Aorta (tissue), 5 donors: ENCODE results near the gene SPIN3. TPM values are rescaled to one million over a fixed set of nuclear protein-coding genes. Genes with fewer than 3 reads are reported as not detected.
"Not testable (repeated sequence)": the region's sequence is repeated elsewhere in the genome, so short reads cannot be mapped to it uniquely, and the experiment has no call there.

ENCODE experiments used
- ATAC-seq: fragments of 200-7000 bp; cut with Tn5 transposase; one replicate; pipeline ENCODE4 v1.9.1; 2022; ENCODE audit warnings: moderate library complexity; ENCODE audit not compliant: low FRiP score
- DNase-seq, 2 donors: peaks; one replicate each; pipeline ENCODE4 v3.0.0-alpha.2; 2020
- H3K27ac ChIP-seq, 2 donors: one replicate each; pipeline ENCODE4 v1.5.1; 2013; ENCODE audit warnings: low read length in 2 of 2, mild to moderate bottlenecking in 2 of 2, moderate library complexity in 2 of 2, control low read depth in 1 of 2, inconsistent platforms in 1 of 2, low read depth in 1 of 2
- H3K27me3 ChIP-seq, 2 donors: one replicate each; pipeline ENCODE4 v1.6.1; 2013; ENCODE audit warnings: control low read depth in 1 of 2, low read length in 1 of 2, mild to moderate bottlenecking in 1 of 2, moderate library complexity in 1 of 2; ENCODE audit not compliant: insufficient read depth in 2 of 2, control insufficient read depth in 1 of 2
- H3K36me3 ChIP-seq, 2 donors: one replicate each; pipeline ENCODE4 v1.6.1; 2013; ENCODE audit warnings: control low read depth in 1 of 2, low read length in 1 of 2, mild to moderate bottlenecking in 1 of 2; ENCODE audit not compliant: insufficient read depth in 2 of 2, control insufficient read depth in 1 of 2
- H3K4me1 ChIP-seq, 2 donors: one replicate each; pipeline ENCODE4 v1.6.1; 2013; ENCODE audit warnings: low read length in 2 of 2, control low read depth in 1 of 2, mild to moderate bottlenecking in 1 of 2, moderate library complexity in 1 of 2; ENCODE audit not compliant: insufficient read depth in 2 of 2, control insufficient read depth in 1 of 2
- H3K4me3 ChIP-seq, 2 donors: one replicate each; pipeline ENCODE4 v1.5.1; 2013; ENCODE audit warnings: low read length in 2 of 2, control low read depth in 1 of 2, mild to moderate bottlenecking in 1 of 2
- H3K9me3 ChIP-seq: one replicate; pipeline ENCODE4 v1.6.1; 2013; ENCODE audit warnings: mild to moderate bottlenecking, low read length; ENCODE audit not compliant: control insufficient read depth
- WGBS, 2 donors: extraction: QIAGEN DNeasy Blood & Tissue Kit; methylation state at CpG; one replicate each; pipeline ENCODE4 v1.1.7; 2013; 5-methylcytosine and 5-hydroxymethylcytosine counted together
- intact Hi-C, 2 donors: fragments of 100-400 bp; cut with DNase I; formaldehyde crosslinking; loops; one replicate each; pipeline versions ENCODE4 v1.14.2 to v1.15.0; 2022
- polyA plus RNA-seq, 2 donors: library from polyadenylated mRNA; stranded (reverse); fragments of 200-250 nt; gene quantifications; one replicate each; pipeline ENCODE4 v1.2.3, GENCODE V29; 2013
- total RNA-seq, 2 donors: library from RNA; stranded (reverse); fragmentation: NEBNext Ultra II Directional; extraction: Animal tissue kit (Norgen Biotek cat#: 25700); gene quantifications; one replicate each; pipeline ENCODE4 v1.2.1, GENCODE V29; 2021
- donor health status: healthy with polysubstance abuse.
- donor health status: Bipolar disorder and iron deficiency.
- donor health status: DM: no; HTN: no; CAD: no.
- donor health status: DM: no; HTN: no; CAD: no.
- donor health status: DM: yes; HTN: yes; CAD: no.

The SPIN3 gene
- total and polyA plus RNA-seq, 4 donors: 7.4 to 18.3 (median 10.0) TPM

DNA sequence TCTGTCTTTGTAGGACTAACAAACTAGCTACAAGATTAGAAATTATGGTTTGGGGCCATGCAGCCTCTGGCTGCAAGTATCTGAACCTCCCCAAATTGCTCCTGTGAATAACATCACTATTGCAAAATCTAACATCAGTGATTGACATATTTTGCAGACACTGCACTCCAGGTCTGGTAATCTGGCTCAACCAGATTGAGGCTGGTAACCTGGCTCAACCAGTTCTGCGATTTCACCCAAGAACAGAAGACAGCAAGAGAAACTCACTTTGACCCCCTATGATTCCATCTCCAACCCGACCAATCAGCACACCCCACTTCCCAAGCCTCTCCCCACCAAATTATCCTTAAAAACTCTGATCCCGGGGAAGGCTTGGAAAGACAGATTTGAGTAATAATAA is 20.9 kb downstream of the SPIN3 start:
- no peak for ATAC-seq
- Histone ChIP-seq H3K27ac (no peak overlapping the region), H3K27me3 (no peaks in the 10 kb centered on the region), H3K4me1 (no peaks in the 10 kb centered on the region), H3K36me3 (peaks cover 0 to 5% of the 10 kb centered on the region in 2 donors), H3K4me3 (no peak overlapping the region), H3K9me3 (no peaks in the 10 kb centered on the region)
- DNase-seq: no peak
- WGBS, 2 donors: 71 to 85% methylated on average over 3 of the region's 3 CpGs
- intact Hi-C loops: no loop called here

DNA sequence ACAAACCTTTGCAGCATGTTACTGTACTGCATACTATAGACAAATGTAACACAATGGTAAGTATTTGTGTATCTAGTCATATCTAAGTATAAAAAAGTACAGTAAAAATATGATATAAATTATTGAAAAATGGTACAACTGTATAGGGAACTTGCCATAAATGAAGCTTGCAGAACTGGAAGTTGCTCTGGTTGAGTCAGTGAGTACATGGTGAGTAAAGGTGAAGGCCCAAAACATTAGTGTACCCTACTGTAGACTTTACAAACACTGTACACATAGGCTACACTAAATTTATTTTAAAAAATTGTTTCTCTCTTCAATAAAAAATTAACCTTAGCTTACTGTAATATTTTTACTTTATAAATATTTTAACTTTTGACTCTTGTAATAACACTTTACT is 25.8 kb downstream of the SPIN3 start:
- DNase-seq (no peak), ATAC-seq (no peak)
- H3K27ac ChIP-seq: no peak overlapping the region
- intact Hi-C loops: no loop called here
- no peaks in the 10 kb centered on the region for H3K27me3 ChIP-seq
- no peak overlapping the region for H3K4me3 ChIP-seq
- H3K4me1 ChIP-seq: no peaks in the 10 kb centered on the region
- no peaks in the 10 kb centered on the region for H3K36me3 ChIP-seq
- H3K9me3 ChIP-seq: no peaks in the 10 kb centered on the region

DNA sequence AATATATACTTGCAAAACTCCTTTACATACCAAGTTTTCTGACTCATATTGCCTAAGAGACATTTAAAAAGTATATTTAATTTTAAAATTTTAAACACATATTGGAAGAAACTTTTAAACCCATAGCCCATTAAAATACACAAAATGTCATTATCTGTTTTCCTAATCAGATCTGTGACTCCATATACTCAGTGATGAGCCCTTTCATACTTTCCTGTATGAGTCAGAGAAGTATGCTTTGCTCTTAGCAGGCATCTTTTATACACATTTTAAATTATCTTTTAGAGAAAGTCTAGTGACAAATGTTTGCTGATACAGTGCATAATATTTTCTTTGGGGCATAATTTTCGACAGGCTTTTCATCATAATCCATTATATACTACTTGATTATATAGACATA is 26.4 kb downstream of the SPIN3 start:
- H3K27ac ChIP-seq: no peak overlapping the region
- intact Hi-C loops: no loop called here
- WGBS, 2 donors: 64 to 79% methylated on average over 1 of the region's 1 CpG
- DNase-seq: no peak
- no peaks in the 10 kb centered on the region for H3K9me3 ChIP-seq
- no peaks in the 10 kb centered on the region for H3K27me3 ChIP-seq
- H3K36me3 ChIP-seq: no peaks in the 10 kb centered on the region
- ATAC-seq: no peak
- H3K4me1 ChIP-seq: no peaks in the 10 kb centered on the region
- no peak overlapping the region for H3K4me3 ChIP-seq

DNA sequence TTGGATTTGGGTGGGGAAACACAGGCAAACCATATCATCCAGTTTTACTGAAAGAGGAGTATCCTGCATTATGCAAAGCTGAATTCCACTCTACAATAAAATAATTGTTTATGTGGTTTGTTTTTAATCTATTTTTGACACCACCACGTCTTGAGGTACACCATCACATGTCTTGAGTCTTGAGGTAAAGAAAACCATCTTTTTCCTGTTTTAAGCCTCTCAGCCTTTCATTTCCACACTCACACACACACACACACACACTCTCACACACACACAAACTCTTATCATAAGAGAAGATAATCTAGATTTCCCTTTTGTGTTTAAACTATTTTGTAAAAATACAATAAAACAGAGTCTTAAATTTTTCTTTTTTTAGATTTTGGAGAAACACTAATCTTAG is 32.0 kb downstream of the SPIN3 start:
- no peak for ATAC-seq
- H3K36me3 ChIP-seq: no peaks in the 10 kb centered on the region
- DNase-seq: no peak
- WGBS, 2 donors: 34 to 85% methylated on average over 1 of the region's 1 CpG
- intact Hi-C loops: no loop called here
- no peaks in the 10 kb centered on the region for H3K4me1 ChIP-seq
- no peak overlapping the region for H3K4me3 ChIP-seq
- no peaks in the 10 kb centered on the region for H3K27me3 ChIP-seq
- no peaks in the 10 kb centered on the region for H3K9me3 ChIP-seq
- no peak overlapping the region for H3K27ac ChIP-seq

DNA sequence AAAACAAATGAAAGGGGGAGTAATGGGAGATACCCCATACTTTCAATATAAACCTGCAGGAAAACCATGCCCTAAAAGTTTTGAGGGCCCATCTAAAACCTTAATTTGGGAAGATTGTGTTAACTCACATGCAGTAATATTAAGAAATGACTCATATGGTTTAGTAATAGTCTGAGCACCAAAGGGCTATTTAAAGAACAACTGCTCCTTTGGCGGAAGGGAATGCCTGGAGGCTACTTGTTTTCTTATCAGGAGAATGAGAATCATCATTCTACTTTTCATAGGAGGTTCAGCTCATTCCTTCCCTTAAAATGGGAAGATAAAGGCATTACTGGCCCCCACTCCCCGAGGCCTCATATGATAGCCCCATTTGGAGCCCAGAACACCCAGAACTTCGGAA is 47.6 kb downstream of the SPIN3 start:
- H3K27ac ChIP-seq: no peak overlapping the region
- intact Hi-C loops: no loop called here
- DNase-seq (no peak), ATAC-seq (no peak)
- no peaks in the 10 kb centered on the region for H3K36me3 ChIP-seq
- H3K27me3 ChIP-seq: no peaks in the 10 kb centered on the region
- no peak overlapping the region for H3K4me3 ChIP-seq
- 69 to 92% methylated on average over 3 of the region's 3 CpGs for WGBS, 2 donors
- H3K9me3 ChIP-seq: no peaks in the 10 kb centered on the region
- H3K4me1 ChIP-seq: no peaks in the 10 kb centered on the region

DNA sequence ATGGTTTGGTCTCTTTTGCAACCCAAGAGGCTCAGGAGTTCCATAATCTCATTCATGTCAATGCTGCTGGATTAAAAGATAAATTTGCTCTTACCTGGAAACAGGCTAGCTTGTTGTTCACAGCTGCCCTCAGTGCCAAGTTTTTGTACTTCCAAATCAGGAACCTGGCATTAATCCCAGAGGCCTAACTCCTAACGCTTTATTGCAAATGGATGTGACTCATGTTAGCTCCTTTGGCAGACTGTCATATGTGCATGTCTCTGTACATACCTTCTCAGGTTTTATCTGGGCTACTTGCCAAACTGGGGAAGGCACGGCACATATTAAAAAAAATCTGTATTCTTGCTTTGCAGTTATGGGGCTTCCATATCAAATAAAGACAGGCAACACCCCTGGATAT is 49.1 kb downstream of the SPIN3 start:
- 17 to 25% methylated on average over 2 of the region's 2 CpGs for WGBS, 2 donors
- H3K36me3 ChIP-seq, H3K4me1 ChIP-seq, DNase-seq, H3K9me3 ChIP-seq, H3K27me3 ChIP-seq, H3K27ac ChIP-seq, intact Hi-C loops, H3K4me3 ChIP-seq, ATAC-seq: not testable (repeated sequence)

DNA sequence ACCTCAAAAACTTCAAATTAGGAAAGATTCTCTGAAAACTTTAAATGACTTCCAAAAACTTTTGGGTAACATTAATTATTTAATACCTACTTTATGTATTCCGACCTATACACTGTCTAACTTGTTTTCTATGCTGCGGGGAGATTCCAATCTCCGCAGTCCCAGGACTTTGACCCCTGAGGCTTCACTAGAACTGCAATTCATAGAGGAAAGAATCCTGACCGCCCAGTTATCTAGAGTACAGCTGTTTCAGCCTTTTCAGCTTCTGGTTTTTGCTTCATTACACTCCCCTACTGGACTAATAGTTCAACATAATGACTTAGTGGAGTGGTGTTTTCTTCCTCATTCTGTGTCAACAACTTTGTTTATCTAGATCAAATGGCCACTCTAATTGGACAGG is 50.1 kb downstream of the SPIN3 start:
- ATAC-seq, intact Hi-C loops, H3K27me3 ChIP-seq, H3K4me3 ChIP-seq, H3K4me1 ChIP-seq, H3K27ac ChIP-seq, DNase-seq, H3K36me3 ChIP-seq, H3K9me3 ChIP-seq: not testable (repeated sequence)
- WGBS, 2 donors: 77 to 86% methylated on average over 4 of the region's 4 CpGs

DNA sequence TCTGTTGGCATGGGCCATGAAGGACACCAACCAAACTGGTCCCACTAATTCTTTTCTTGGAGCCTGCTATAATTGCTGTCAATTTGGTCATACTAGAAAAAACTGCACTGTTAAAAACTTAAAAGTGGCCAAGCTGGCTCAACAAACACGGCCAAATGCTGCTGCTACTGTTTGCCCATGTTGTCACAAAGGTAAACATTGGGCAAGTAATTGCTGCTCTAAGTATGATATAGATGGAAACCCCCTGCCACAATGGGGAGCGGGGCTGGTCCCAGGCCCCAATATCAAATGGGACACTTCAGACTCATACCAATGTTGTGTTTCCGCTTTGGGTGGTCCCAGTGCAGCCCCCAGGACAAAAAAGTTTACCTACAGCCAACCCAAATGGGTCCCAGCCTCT is 52.1 kb downstream of the SPIN3 start:
- intact Hi-C loops: no loop called here

More for the DNA sequence above, 52.1 kb downstream of the SPIN3 start:
- DNase-seq (no peak), ATAC-seq (no peak)
- WGBS, 2 donors: 63 to 83% methylated on average over 3 of the region's 3 CpGs
- Histone ChIP-seq H3K36me3 (no peaks in the 10 kb centered on the region), H3K4me1 (no peaks in the 10 kb centered on the region), H3K9me3 (no peaks in the 10 kb centered on the region), H3K4me3 (no peak overlapping the region), H3K27me3 (no peaks in the 10 kb centered on the region), H3K27ac (no peak overlapping the region)
